Dendritic cell treated with granulocyte-macrophage colony-stimulating factor and Interleukin-4, amounts not matched to agents 40 ng/mL and 50 ng/mL, for 4 days (primary cell): ENCODE results near the gene KIF9.
A peak's percentile ranks its signal among the peaks of the same experiment; 100 is the strongest.
"Not testable (repeated sequence)": the region's sequence is repeated elsewhere in the genome, so short reads cannot be mapped to it uniquely, and the experiment has no call there.

Experiments used
- H3K27ac Mint-ChIP-seq: one replicate; pipeline ENCODE4 v1.8.0; 2022; ENCODE audit warnings: mild to moderate bottlenecking, mixed read lengths
- H3K27me3 Mint-ChIP-seq: one replicate; pipeline ENCODE4 v1.8.0; 2022; ENCODE audit warnings: mild to moderate bottlenecking, mixed read lengths
- H3K36me3 Mint-ChIP-seq: one replicate; pipeline ENCODE4 v1.8.0; 2022; ENCODE audit warnings: low read depth, mixed read lengths
- H3K4me1 Mint-ChIP-seq: one replicate; pipeline ENCODE4 v1.8.0; 2022; ENCODE audit warnings: low read depth, mixed read lengths
- H3K4me3 Mint-ChIP-seq: one replicate; pipeline ENCODE4 v1.8.0; 2022; ENCODE audit warnings: mild to moderate bottlenecking, moderate library complexity, mixed read lengths
- H3K9me3 Mint-ChIP-seq: one replicate; pipeline ENCODE4 v1.8.0; 2022; ENCODE audit warnings: mixed read lengths
- intact Hi-C: fragments of 100-400 bp; cut with micrococcal nuclease; formaldehyde crosslinking; loops from one replicate; pipeline ENCODE4 v1.15.0; 2022

The KIF9 gene

GRCh38 chr3:47282424-47283192 is at the start of gene KIF9, which contains the start of gene KLHL18:
Gene KIF9 (minus strand): TSS chr3:47282799. CDS start chr3:47277374, 5,425 bp downstream.
Gene KLHL18 (plus strand): TSS chr3:47282944. CDS start chr3:47282966, 22 bp downstream.
- Mint-ChIP-seq H3K9me3 (no peaks in the 10 kb centered on the region), H3K27ac (peak within 1 kb of the TSS; percentile 93), H3K4me3 (peak within 1 kb of the TSS; percentile 98), H3K4me1 (peaks cover 55% of the 10 kb centered on the region), H3K27me3 (no peaks in the 10 kb centered on the region), H3K36me3 (peaks cover 32% of the 10 kb centered on the region)
- intact Hi-C loops, result loop anchor here (2.0 kb wide), 3 partner anchors 32 to 98 kb away; partner anchors contain the start of gene PTPN23

- Mint-ChIP-seq H3K27me3 (no peaks in the 10 kb centered on the region), H3K9me3 (no peaks in the 10 kb centered on the region), H3K27ac (no peak overlapping the region), H3K4me3 (no peak overlapping the region), H3K36me3 (peaks cover 94% of the 10 kb centered on the region), H3K4me1 (peaks cover 11% of the 10 kb centered on the region)
- intact Hi-C loops, result loop anchor here (1.0 to 2.0 kb wide), 2 partner anchors 42 to 74 kb away; partner anchors contain the start of genes KIF9 and KLHL18
Measured at GRCh38 chr3:47324278-47324865, 41.8 kb upstream of the KIF9 start.

GRCh38 chr3:47323431-47324277 is 41.1 kb upstream of the KIF9 start:
- Mint-ChIP-seq H3K36me3 (peaks cover 90% of the 10 kb centered on the region), H3K27ac (no peak overlapping the region), H3K9me3 (no peaks in the 10 kb centered on the region), H3K27me3 (no peaks in the 10 kb centered on the region), H3K4me1 (peaks cover 11% of the 10 kb centered on the region), H3K4me3 (no peak overlapping the region)
- intact Hi-C loops, result loop anchor here (1.0 to 2.0 kb wide), 2 partner anchors 41 to 73 kb away; partner anchors contain the start of genes KIF9 and KLHL18

DNA sequence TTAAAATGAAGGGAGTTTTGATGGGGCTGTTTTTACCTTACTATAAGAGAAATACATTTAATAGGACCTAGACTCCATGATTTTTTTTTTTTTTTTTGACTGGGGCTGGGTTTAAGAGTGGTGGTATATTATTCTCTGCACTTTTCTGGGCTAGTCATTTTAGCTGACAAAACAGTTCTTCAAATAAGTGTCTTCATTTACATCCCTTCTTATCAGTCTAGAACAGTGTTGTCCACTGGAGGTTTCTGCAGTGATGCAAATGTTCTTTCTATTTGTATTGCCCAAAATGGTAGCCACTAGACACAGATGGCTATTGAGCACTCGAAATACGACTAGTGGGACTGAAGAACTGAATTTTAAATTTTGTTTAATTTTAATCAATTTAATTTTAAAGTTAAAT is 37.4 kb upstream of the KIF9 start:
- no peak overlapping the region for H3K27ac Mint-ChIP-seq
- intact Hi-C loops, result loop anchor here (10.0 kb wide), 1 partner anchor 155 kb away; the partner anchor contains the start of gene SETD2
- no peaks in the 10 kb centered on the region for H3K27me3 Mint-ChIP-seq
- H3K4me3 Mint-ChIP-seq, result no peak overlapping the region
- no peaks in the 10 kb centered on the region for H3K9me3 Mint-ChIP-seq
- H3K36me3 Mint-ChIP-seq, result peaks cover 54% of the 10 kb centered on the region
- peaks cover 39% of the 10 kb centered on the region for H3K4me1 Mint-ChIP-seq

DNA sequence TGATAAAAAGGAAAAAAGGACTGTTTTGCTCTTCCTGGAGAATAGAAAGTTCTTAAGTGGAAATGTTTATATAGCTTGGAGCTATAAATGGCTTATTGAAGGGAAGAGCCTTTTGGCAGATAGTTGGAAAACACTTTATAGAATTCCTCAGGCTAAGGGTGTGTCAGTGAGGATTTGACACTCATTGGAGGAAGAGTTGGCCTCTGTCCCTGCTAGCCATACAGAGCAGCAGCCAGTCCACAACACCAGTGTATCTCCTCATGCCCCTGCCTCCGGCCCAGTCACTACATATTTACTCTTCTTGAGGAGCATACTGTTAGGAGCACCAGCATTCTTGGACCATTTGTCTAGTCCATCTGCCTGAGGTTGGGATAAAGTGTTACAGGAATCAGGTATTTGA is 36.3 kb upstream of the KIF9 start:
- intact Hi-C loops, result loop anchor here (10.0 kb wide), 1 partner anchor 154 kb away; the partner anchor contains the start of gene SETD2
- Mint-ChIP-seq H3K4me1 (peaks cover 49% of the 10 kb centered on the region), H3K4me3 (no peak overlapping the region), H3K9me3 (no peaks in the 10 kb centered on the region), H3K36me3 (peaks cover 48% of the 10 kb centered on the region), H3K27ac (no peak overlapping the region), H3K27me3 (no peaks in the 10 kb centered on the region)

- not testable (repeated sequence) for H3K9me3 Mint-ChIP-seq, H3K4me3 Mint-ChIP-seq, H3K27me3 Mint-ChIP-seq
- H3K36me3 Mint-ChIP-seq, result peaks cover 20% of the 10 kb centered on the region
- H3K27ac Mint-ChIP-seq, result peak overlapping the region; percentile 75
- intact Hi-C loops, result loop anchor here (10.0 kb wide), 1 partner anchor 151 kb away; the partner anchor contains the start of gene SETD2
- H3K4me1 Mint-ChIP-seq, result peaks cover 63% of the 10 kb centered on the region
Measured at GRCh38 chr3:47316151-47316550, 33.6 kb upstream of the KIF9 start.

DNA sequence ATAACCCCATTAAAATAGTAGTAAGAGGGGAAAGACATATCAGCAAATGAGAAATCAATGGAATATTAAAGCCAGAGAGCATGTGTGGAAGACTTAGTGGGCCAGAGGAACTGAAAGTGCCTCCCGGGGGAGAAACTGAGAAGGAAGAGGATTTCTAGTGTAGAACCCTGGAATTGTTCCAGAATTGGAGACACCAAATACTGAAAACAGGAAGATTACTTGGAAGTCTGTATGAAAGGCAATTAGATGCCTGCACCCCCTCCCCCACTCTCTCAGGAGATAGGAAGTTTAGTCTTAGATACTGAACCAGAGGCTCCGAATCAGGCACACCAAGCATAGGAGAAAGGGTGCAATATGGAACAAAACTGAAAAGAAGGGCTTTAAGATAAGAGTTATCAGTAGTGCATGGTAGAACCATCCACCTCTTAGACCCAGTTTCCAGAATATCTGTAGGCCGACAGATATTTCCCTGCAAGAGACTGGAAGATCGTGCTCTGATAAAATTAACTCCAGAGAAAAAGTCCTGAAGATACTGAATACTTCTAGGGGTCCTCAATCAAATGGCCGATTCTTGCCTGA is 32.6 kb upstream of the KIF9 start:
- peaks cover 73% of the 10 kb centered on the region for H3K4me1 Mint-ChIP-seq
- H3K4me3 Mint-ChIP-seq, result peak overlapping the region; percentile 37
- H3K9me3 Mint-ChIP-seq, result no peaks in the 10 kb centered on the region
- peaks cover 17% of the 10 kb centered on the region for H3K36me3 Mint-ChIP-seq
- no peaks in the 10 kb centered on the region for H3K27me3 Mint-ChIP-seq
- H3K27ac Mint-ChIP-seq, result peak overlapping the region; percentile 75
- intact Hi-C loops, result loop anchor here (2.0 to 10.0 kb wide), 2 partner anchors 32 to 150 kb away; partner anchors contain the start of genes KIF9, KLHL18 and SETD2

DNA sequence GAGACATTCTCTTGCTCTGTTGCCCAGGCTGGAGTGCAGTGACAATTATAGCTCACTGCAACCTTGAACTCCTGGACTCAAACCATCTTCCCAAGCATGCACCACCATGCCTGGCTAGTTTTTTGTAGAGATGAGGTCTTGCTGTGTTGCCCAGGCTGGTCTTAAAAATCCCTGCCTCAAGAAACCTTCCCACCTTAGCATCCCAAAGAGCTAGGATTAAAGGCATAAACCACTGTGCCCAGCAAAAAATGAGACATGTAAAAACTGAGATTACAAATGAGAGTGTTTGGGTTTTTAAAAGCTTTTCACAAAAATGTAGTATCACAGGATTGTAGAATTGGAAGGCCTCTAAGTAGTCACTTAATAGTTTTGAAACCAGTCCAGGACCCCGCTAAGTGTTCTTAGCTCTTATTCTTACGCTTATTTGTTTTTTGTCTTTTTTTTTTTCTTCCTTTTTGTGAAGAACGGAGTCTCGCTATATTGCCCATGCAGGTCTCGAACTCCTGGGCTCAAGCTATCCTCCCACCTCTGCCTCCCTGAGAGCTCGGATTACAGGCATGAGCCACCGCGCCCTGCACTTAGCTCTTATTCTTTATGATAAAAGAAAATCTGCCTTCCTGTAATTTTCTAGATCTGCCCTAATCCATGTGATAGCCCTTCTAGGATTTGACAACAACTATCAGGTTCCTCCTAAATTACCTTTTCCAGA is 31.6 kb upstream of the KIF9 start:
- Mint-ChIP-seq H3K4me3 (peak overlapping the region; percentile 37), H3K27me3 (no peaks in the 10 kb centered on the region), H3K4me1 (peaks cover 80% of the 10 kb centered on the region), H3K36me3 (peaks cover 15% of the 10 kb centered on the region), H3K27ac (peak overlapping the region; percentile 75), H3K9me3 (no peaks in the 10 kb centered on the region)
- intact Hi-C loops, result loop anchor here (2.0 to 10.0 kb wide), 2 partner anchors 31 to 149 kb away; partner anchors contain the start of genes KIF9, KLHL18 and SETD2

- intact Hi-C loops, result loop anchor here (2.0 to 10.0 kb wide), 2 partner anchors 31 to 149 kb away; partner anchors contain the start of genes KIF9, KLHL18 and SETD2
- H3K4me3 Mint-ChIP-seq, result peak overlapping the region; percentile 44
- peaks cover 79% of the 10 kb centered on the region for H3K4me1 Mint-ChIP-seq
- no peak overlapping the region for H3K27ac Mint-ChIP-seq
- no peaks in the 10 kb centered on the region for H3K27me3 Mint-ChIP-seq
- H3K36me3 Mint-ChIP-seq, result peaks cover 21% of the 10 kb centered on the region
- H3K9me3 Mint-ChIP-seq, result no peaks in the 10 kb centered on the region
Measured at GRCh38 chr3:47313341-47314055, 30.9 kb upstream of the KIF9 start.

DNA sequence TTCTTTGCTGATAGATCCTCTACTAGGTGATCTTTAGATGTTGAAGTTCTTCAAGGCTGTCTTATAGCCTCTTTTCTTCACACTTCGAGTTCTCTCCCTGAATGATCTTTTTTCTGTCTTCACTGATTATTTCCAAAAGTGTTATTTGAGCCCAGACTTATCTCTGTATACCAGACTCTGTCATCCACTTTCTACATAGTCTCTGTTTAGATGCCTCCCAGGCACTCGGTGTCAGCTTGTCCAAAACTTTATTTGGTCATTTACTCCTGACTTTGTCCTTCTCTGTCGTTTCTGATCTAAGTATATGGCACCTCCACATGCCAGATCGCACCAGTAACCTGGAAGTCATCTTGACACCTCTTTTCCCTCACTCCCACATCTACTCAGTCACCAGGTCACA is 27.8 kb upstream of the KIF9 start:
- H3K27me3 Mint-ChIP-seq, result no peaks in the 10 kb centered on the region
- H3K36me3 Mint-ChIP-seq, result peaks cover 40% of the 10 kb centered on the region
- H3K9me3 Mint-ChIP-seq, result no peaks in the 10 kb centered on the region
- peak overlapping the region; percentile 10 for H3K27ac Mint-ChIP-seq
- H3K4me1 Mint-ChIP-seq, result peaks cover 66% of the 10 kb centered on the region
- intact Hi-C loops, result loop anchor here (10.0 kb wide), 1 partner anchor 146 kb away; the partner anchor contains the start of gene SETD2
- no peak overlapping the region for H3K4me3 Mint-ChIP-seq

DNA sequence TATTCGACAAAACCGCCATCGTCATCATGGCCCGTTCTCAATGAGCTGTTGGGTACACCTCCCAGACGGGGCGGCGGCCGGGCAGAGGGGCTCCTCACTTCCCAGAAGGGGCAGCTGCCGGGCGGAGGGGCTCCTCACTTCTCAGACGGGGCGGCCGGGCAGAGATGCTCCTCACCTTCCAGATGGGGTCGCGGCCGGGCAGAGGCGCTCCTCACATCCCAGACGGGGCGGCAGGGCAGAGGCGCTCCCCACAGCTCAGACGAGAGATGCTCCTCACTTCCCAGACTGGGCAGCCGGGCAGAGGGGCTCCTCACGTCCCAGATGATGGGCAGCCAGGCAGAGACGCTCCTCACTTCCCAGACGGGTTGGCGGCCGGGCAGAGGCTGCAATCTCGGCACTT is 26.6 kb upstream of the KIF9 start:
- H3K9me3 Mint-ChIP-seq, H3K4me3 Mint-ChIP-seq, H3K27ac Mint-ChIP-seq, H3K27me3 Mint-ChIP-seq, intact Hi-C loops: not testable (repeated sequence)
- H3K36me3 Mint-ChIP-seq, result peaks cover 44% of the 10 kb centered on the region
- H3K4me1 Mint-ChIP-seq, result peaks cover 63% of the 10 kb centered on the region

DNA sequence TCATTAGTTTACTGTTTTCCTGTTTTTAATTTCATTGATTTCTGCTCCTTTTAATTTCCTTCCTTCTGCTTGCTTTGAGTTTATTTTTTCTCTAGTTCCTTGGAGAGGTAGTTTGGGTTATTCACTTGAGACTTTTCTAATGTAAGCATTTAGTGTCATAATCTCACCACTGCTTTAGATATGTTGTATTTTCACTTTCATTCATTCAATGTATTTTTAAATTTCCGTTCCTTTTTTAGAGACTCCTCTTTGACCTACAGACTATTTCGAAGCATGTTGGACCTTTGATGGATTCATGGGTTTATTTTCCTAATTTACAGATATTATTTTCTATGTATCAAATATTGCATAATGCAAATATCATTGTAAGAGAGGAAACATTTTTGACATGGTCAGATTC is 23.4 kb upstream of the KIF9 start:
- no peak overlapping the region for H3K4me3 Mint-ChIP-seq
- intact Hi-C loops, result no loop called here
- no peaks in the 10 kb centered on the region for H3K27me3 Mint-ChIP-seq
- no peak overlapping the region for H3K27ac Mint-ChIP-seq
- H3K36me3 Mint-ChIP-seq, result peaks cover 68% of the 10 kb centered on the region
- H3K9me3 Mint-ChIP-seq, result no peaks in the 10 kb centered on the region
- peaks cover 41% of the 10 kb centered on the region for H3K4me1 Mint-ChIP-seq
